ENCODE data around the gene KANK2. TPM values are rescaled to one million over a fixed set of nuclear protein-coding genes. Genes with fewer than 3 reads are reported as not detected.

The KANK2 gene
- total RNA-seq, 4 donors from 2014 or later = 42.5 to 75.5 (median 65.1) TPM

GRCh38 chr19:11152318-11153062 is 44.9 kb downstream of the KANK2 start:
- Histone ChIP-seq H3K27me3 (no peaks in the 10 kb centered on the region), H3K36me3 (no peaks in the 10 kb centered on the region), H3K4me3 (no peak overlapping the region), H3K4me1 (peaks cover 43% of the 10 kb centered on the region), H3K9me3 (no peaks in the 10 kb centered on the region), H3K27ac (peak overlapping the region; percentile 70)
- DNase-seq (ENCODE audit: low spot score in 2 of 2) = peak in 1 of 2 donors; percentile 88
- TF ChIP-seq CTCF (IDR thresholded peaks at IDR 0.05) (no peak), POLR2A (IDR thresholded peaks at IDR 0.05) (no peak), POLR2AphosphoS5 (IDR thresholded peaks at IDR 0.05) (peak in 2 of 3 donors; percentile 32 to 47), EP300 (IDR thresholded peaks at IDR 0.05) (peak; percentile 34)
- WGBS = 44% methylated on average over 11 of the region's 11 CpGs

GRCh38 chr19:11151181-11151580 is 46.2 kb downstream of the KANK2 start:
- Histone ChIP-seq H3K4me3 (no peak overlapping the region), H3K9me3 (no peaks in the 10 kb centered on the region), H3K27me3 (no peaks in the 10 kb centered on the region), H3K27ac (peak overlapping the region; percentile 70), H3K36me3 (no peaks in the 10 kb centered on the region), H3K4me1 (peaks cover 41% of the 10 kb centered on the region)
- WGBS = 41% methylated on average over 7 of the region's 7 CpGs
- TF ChIP-seq CTCF (IDR thresholded peaks at IDR 0.05) (no peak), POLR2AphosphoS5 (IDR thresholded peaks at IDR 0.05) (no peak), POLR2A (IDR thresholded peaks at IDR 0.05) (no peak), EP300 (IDR thresholded peaks at IDR 0.05) (no peak)
- no peak for DNase-seq (ENCODE audit: low spot score in 2 of 2)

- no peak overlapping the region for H3K4me3 ChIP-seq
- WGBS = 75% methylated on average over 14 of the region's 14 CpGs
Observed at GRCh38 chr19:11148001-11148400, 49.3 kb downstream of the KANK2 start.

GRCh38 chr19:11145536-11145924 is 51.8 kb downstream of the KANK2 start:
- Histone ChIP-seq H3K27me3 (no peaks in the 10 kb centered on the region), H3K4me3 (no peak overlapping the region), H3K4me1 (peaks cover 26% of the 10 kb centered on the region), H3K27ac (no peak overlapping the region), H3K36me3 (no peaks in the 10 kb centered on the region), H3K9me3 (no peaks in the 10 kb centered on the region)
- TF ChIP-seq POLR2AphosphoS5 (IDR thresholded peaks at IDR 0.05) (no peak), EP300 (IDR thresholded peaks at IDR 0.05) (no peak)
- DNase-seq (ENCODE audit: low spot score in 2 of 2) = no peak
- WGBS = 93% methylated on average over 3 of the region's 3 CpGs

More at GRCh38 chr19:11148001-11148400, 49.3 kb downstream of the KANK2 start:
- DNase-seq (ENCODE audit: low spot score in 2 of 2) = no peak
- no peaks in the 10 kb centered on the region for H3K36me3 ChIP-seq
- H3K27ac ChIP-seq = no peak overlapping the region
- no peaks in the 10 kb centered on the region for H3K27me3 ChIP-seq
- peaks cover 32% of the 10 kb centered on the region for H3K4me1 ChIP-seq
- TF ChIP-seq POLR2AphosphoS5 (IDR thresholded peaks at IDR 0.05) = no peak
- no peak for TF ChIP-seq POLR2A (IDR thresholded peaks at IDR 0.05)
- no peak for TF ChIP-seq CTCF (IDR thresholded peaks at IDR 0.05)
- no peak for TF ChIP-seq EP300 (IDR thresholded peaks at IDR 0.05)
- no peaks in the 10 kb centered on the region for H3K9me3 ChIP-seq

- H3K4me3 ChIP-seq = peak overlapping the region; percentile 31
- WGBS = no CpG with 5 or more reads among the region's 22 CpGs
- peak in 1 of 2 donors; percentile 91 for DNase-seq (ENCODE audit: low spot score in 2 of 2)
- peak overlapping the region; percentile 91 for H3K27ac ChIP-seq
- no peaks in the 10 kb centered on the region for H3K9me3 ChIP-seq
- peaks cover 47% of the 10 kb centered on the region for H3K4me1 ChIP-seq
- no peaks in the 10 kb centered on the region for H3K36me3 ChIP-seq
- no peak for TF ChIP-seq EP300 (IDR thresholded peaks at IDR 0.05)
- TF ChIP-seq POLR2AphosphoS5 (IDR thresholded peaks at IDR 0.05) = peak in 2 of 3 donors; percentile 24 to 40
- no peaks in the 10 kb centered on the region for H3K27me3 ChIP-seq
Observed at GRCh38 chr19:11142528-11143171, 54.7 kb downstream of the KANK2 start.

GRCh38 chr19:11141937-11142527 is 55.3 kb downstream of the KANK2 start:
- TF ChIP-seq POLR2A (IDR thresholded peaks at IDR 0.05) (no peak), POLR2AphosphoS5 (IDR thresholded peaks at IDR 0.05) (no peak), EP300 (IDR thresholded peaks at IDR 0.05) (no peak), CTCF (IDR thresholded peaks at IDR 0.05) (no peak)
- Histone ChIP-seq H3K27me3 (no peaks in the 10 kb centered on the region), H3K4me3 (no peak overlapping the region), H3K36me3 (no peaks in the 10 kb centered on the region), H3K9me3 (no peaks in the 10 kb centered on the region), H3K4me1 (peaks cover 53% of the 10 kb centered on the region), H3K27ac (peak overlapping the region; percentile 91)
- no peak for DNase-seq (ENCODE audit: low spot score in 2 of 2)
- 79% methylated on average over 7 of the region's 9 CpGs for WGBS

Measured in suprapubic skin (tissue), 4 donors.